Fibroblast of lung (primary cell): ENCODE results near the gene ZNF641.

Source experiments
- EZH2 ChIP-seq: IDR thresholded peaks from 2 replicates; pipeline ENCODE4 v1.5.1; 2012; ENCODE audit warnings: low read length, control low read depth, mild to moderate bottlenecking; ENCODE audit errors: missing control alignments
- TF ChIP-seq, protein P1 (sequence below), 2 donors: IDR thresholded peaks in 1 of 2; conservative IDR thresholded peaks in 1 of 2; 1 replicate in 1 of 2; 2 replicates in 1 of 2; pipeline ENCODE4 v1.5.1; 2011 to 2012; ENCODE audit warnings: low read length in 2 of 2, control low read depth in 1 of 2, inconsistent platforms in 1 of 2, low read depth in 1 of 2, mild to moderate bottlenecking in 1 of 2

DNA sequence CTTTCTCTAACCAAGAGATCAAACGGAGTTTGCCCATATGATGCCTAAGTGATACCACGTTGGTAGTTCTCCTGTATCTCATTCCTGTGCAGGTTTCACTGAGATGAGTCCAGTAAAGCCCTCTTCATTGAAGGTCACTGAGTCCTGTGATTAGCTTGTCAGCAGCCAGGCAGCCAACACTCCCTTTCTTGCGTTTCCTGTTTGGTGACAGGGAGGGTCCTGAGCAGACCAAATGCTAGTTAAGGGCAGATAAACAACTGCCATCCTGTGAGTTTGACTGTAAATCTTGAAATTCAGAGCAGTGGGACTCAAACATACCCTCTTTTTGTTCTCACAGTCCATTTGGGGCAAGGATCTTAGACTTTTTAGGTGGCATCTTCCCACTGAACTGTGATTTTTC lies 39.4 kb downstream of the ZNF641 start:
- TF ChIP-seq, protein P1, sequence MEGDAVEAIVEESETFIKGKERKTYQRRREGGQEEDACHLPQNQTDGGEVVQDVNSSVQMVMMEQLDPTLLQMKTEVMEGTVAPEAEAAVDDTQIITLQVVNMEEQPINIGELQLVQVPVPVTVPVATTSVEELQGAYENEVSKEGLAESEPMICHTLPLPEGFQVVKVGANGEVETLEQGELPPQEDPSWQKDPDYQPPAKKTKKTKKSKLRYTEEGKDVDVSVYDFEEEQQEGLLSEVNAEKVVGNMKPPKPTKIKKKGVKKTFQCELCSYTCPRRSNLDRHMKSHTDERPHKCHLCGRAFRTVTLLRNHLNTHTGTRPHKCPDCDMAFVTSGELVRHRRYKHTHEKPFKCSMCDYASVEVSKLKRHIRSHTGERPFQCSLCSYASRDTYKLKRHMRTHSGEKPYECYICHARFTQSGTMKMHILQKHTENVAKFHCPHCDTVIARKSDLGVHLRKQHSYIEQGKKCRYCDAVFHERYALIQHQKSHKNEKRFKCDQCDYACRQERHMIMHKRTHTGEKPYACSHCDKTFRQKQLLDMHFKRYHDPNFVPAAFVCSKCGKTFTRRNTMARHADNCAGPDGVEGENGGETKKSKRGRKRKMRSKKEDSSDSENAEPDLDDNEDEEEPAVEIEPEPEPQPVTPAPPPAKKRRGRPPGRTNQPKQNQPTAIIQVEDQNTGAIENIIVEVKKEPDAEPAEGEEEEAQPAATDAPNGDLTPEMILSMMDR (conservative IDR thresholded peaks at IDR 0.05 in 1 of 2, IDR thresholded peaks at IDR 0.05 in 1 of 2; ENCODE audit: low read depth in 1 of 2, low read length in 2 of 2), result no peak
- TF ChIP-seq EZH2, result no peak
